ENCODE results near the gene TOMM40. TPM values are rescaled to one million over a fixed set of nuclear protein-coding genes. Genes with fewer than 3 reads are reported as not detected.
"Not testable (repeated sequence)": the region's sequence is repeated elsewhere in the genome, so short reads cannot be mapped to it uniquely, and the experiment has no call there.

Gene TOMM40
- total RNA-seq, 1 donor from 2014 or later, result 44.1 TPM

GRCh38 chr19:44900328-44901244 is 9.5 kb downstream of the TOMM40 start:
- DNase-seq, result no peak

GRCh38 chr19:44903216-44903601 is 12.2 kb downstream of the TOMM40 start:
- no peak for DNase-seq

GRCh38 chr19:44903602-44904425 is 12.8 kb downstream of the TOMM40 start:
- peak; percentile 85 for DNase-seq

- no peak for DNase-seq
Measured at GRCh38 chr19:44904426-44904994, 13.5 kb downstream of the TOMM40 start.

GRCh38 chr19:44905437-44906160 is 14.5 kb downstream of the TOMM40 start, which contains the start of gene APOE:
TSS of gene APOE (plus strand) at chr19:44905796. CDS start at chr19:44906625, 829 bp downstream.
- no peak for DNase-seq

GRCh38 chr19:44907613-44908012 is 16.6 kb downstream of the TOMM40 start:
- DNase-seq, result no peak

- DNase-seq, result no peak
Measured at GRCh38 chr19:44908074-44908835, 17.2 kb downstream of the TOMM40 start.

- DNase-seq, result no peak
Measured at GRCh38 chr19:44908836-44909261, 17.8 kb downstream of the TOMM40 start.

- DNase-seq, result no peak
Measured at GRCh38 chr19:44909775-44910174, 18.7 kb downstream of the TOMM40 start.

- not testable (repeated sequence) for DNase-seq
Measured at GRCh38 chr19:44911896-44912295, 20.8 kb downstream of the TOMM40 start.

- DNase-seq, result peak; percentile 94
Measured at GRCh38 chr19:44912854-44913253, 21.8 kb downstream of the TOMM40 start.

GRCh38 chr19:44913512-44914432 is 22.7 kb downstream of the TOMM40 start:
- not testable (repeated sequence) for DNase-seq

GRCh38 chr19:44914433-44915206 is 23.6 kb downstream of the TOMM40 start, which contains the start of gene APOC1:
TSS of gene APOC1 (plus strand) at chr19:44914608. CDS start at chr19:44914892, 284 bp downstream.
- DNase-seq, result peak; percentile 96

- no peak for DNase-seq
Measured at GRCh38 chr19:44924243-44924725, 33.2 kb downstream of the TOMM40 start.

GRCh38 chr19:44925114-44925891 is 34.2 kb downstream of the TOMM40 start:
- DNase-seq, result peak; percentile 94

- not testable (repeated sequence) for DNase-seq
Measured at GRCh38 chr19:44926245-44927077, 35.4 kb downstream of the TOMM40 start.

GRCh38 chr19:44927746-44928145 is 36.7 kb downstream of the TOMM40 start:
- DNase-seq, result no peak

Data from tongue (tissue), 2 donors.